ENCODE measurements around the gene AADAT. TPM values are rescaled to one million over a fixed set of nuclear protein-coding genes. Genes with fewer than 3 reads are reported as not detected.

Gene AADAT
- polyA plus RNA-seq, 2 of the 4 experiments (the other 2 are of a cell fraction), result 8.8 to 23.2 TPM

GRCh38 chr4:170138580-170139194, 48.9 kb upstream of the AADAT start:
- FAIRE-seq, result no peak

GRCh38 chr4:170137927-170138326, 48.2 kb upstream of the AADAT start:
- no peaks in the 10 kb centered on the region for H3K4me1 ChIP-seq
- FAIRE-seq (no peak), ATAC-seq (no peak), DNase-seq (ENCODE audit: low read depth in 1 of 2, low spot score in 1 of 2) (no peak)
- WGBS (ENCODE audit: missing lambda C conversion rate), result 17% methylated on average over 3 of the region's 3 CpGs
- TF ChIP-seq POLR2AphosphoS2 (conservative IDR thresholded peaks at IDR 0.05; ENCODE audit: low read length) (no peak), HOXA7 (CRISPR knock-in tag; IDR thresholded peaks at IDR 0.05) (no peak)
- H3K27ac ChIP-seq, result no peak overlapping the region
- POLR2A ChIA-PET, result interaction anchor here (0.6 kb wide), 1 partner anchor 415 kb away, joined by 4 read pairs; no protein-coding TSS in a partner anchor
- no peak overlapping the region for H3K4me3 ChIP-seq
- CTCF ChIA-PET, result interaction anchor here (0.9 to 2.2 kb wide), 4 partner anchors 15 to 124 kb away, joined by 3 to 9 read pairs (median 3); no protein-coding TSS in a partner anchor
- H3K9me3 ChIP-seq, result no peaks in the 10 kb centered on the region; the same call in 2 of the 3 replicates
- H3K4me2 ChIP-seq, result no peak overlapping the region

More at GRCh38 chr4:170138580-170139194, 48.9 kb upstream of the AADAT start:
- WGBS (ENCODE audit: missing lambda C conversion rate), result 5% methylated on average over 15 of the region's 15 CpGs
- ChIA-PET POLR2A (no interaction called here), CTCF (interaction anchor here (0.9 to 1.2 kb wide), 3 partner anchors 14 to 123 kb away, joined by 3 read pairs; no protein-coding TSS in a partner anchor)
- DNase-seq (ENCODE audit: low read depth in 1 of 2, low spot score in 1 of 2) (peak; percentile 40 to 66), ATAC-seq (peak; percentile 87 to 92)
- no peaks in the 10 kb centered on the region for H3K9me3 ChIP-seq
- peak overlapping the region; percentile 43; the same call in 2 of the 3 replicates for H3K4me2 ChIP-seq
- H3K27ac ChIP-seq, result no peak overlapping the region
- TF ChIP-seq TFCP2L1 (CRISPR knock-in tag; IDR thresholded peaks at IDR 0.05), result no peak
- peak; percentile 70 for TF ChIP-seq CTCF (IDR thresholded peaks at IDR 0.05)
- TF ChIP-seq SMC3 (IDR thresholded peaks at IDR 0.05), result peak; percentile 53
- peak; percentile 75 to 77 for TF ChIP-seq RAD21 (conservative IDR thresholded peaks at IDR 0.05 in 1 of 2, IDR thresholded peaks at IDR 0.05 in 1 of 2)
- H3K4me1 ChIP-seq, result no peaks in the 10 kb centered on the region
- no peak overlapping the region for H3K4me3 ChIP-seq

GRCh38 chr4:170137466-170137865, 47.7 kb upstream of the AADAT start:
- CTCF ChIA-PET, result interaction anchor here (1.0 to 2.2 kb wide), 3 partner anchors 15 to 122 kb away, joined by 3 to 9 read pairs (median 3); no protein-coding TSS in a partner anchor

More at GRCh38 chr4:170137466-170137865, 47.7 kb upstream of the AADAT start:
- Histone ChIP-seq H3K4me1 (no peaks in the 10 kb centered on the region), H3K27ac (no peak overlapping the region), H3K4me3 (no peak overlapping the region), H3K4me2 (no peak overlapping the region), H3K9me3 (peaks cover 2% of the 10 kb centered on the region; the same call in 1 of the 3 replicates)
- DNase-seq (ENCODE audit: low read depth in 1 of 2, low spot score in 1 of 2), result no peak
- ATAC-seq, result no peak
- WGBS (ENCODE audit: missing lambda C conversion rate), result 34% methylated on average over 5 of the region's 5 CpGs
- POLR2A ChIA-PET, result interaction anchor here (0.6 kb wide), 1 partner anchor 414 kb away, joined by 4 read pairs; no protein-coding TSS in a partner anchor
- TF ChIP-seq FOSB (CRISPR knock-in tag; IDR thresholded peaks at IDR 0.05) (no peak), ESRRA (IDR thresholded peaks at IDR 0.05; ENCODE audit: borderline replicate concordance, low read length) (no peak), KDM1A (IDR thresholded peaks at IDR 0.05; ENCODE audit: low read depth) (no peak), HEYL (CRISPR knock-in tag; IDR thresholded peaks at IDR 0.05) (no peak), ZSCAN20 (CRISPR knock-in tag; IDR thresholded peaks at IDR 0.05) (no peak), PHF8 (IDR thresholded peaks at IDR 0.05; ENCODE audit: borderline replicate concordance, low read depth) (no peak), MAFK (IDR thresholded peaks at IDR 0.05; ENCODE audit: partially characterized antibody) (no peak), HES2 (IDR thresholded peaks at IDR 0.05) (no peak), HOXB5 (CRISPR knock-in tag; IDR thresholded peaks at IDR 0.05) (no peak), EHF (CRISPR knock-in tag; IDR thresholded peaks at IDR 0.05) (no peak), ELK1 (IDR thresholded peaks at IDR 0.05; ENCODE audit: low read depth, low read length) (no peak), ZNF302 (CRISPR knock-in tag; IDR thresholded peaks at IDR 0.05) (no peak), TP53 (CRISPR knock-in tag; IDR thresholded peaks at IDR 0.05) (no peak), E2F6 (IDR thresholded peaks at IDR 0.05; ENCODE audit: borderline replicate concordance, low read depth) (no peak), POLR2A (IDR thresholded peaks at IDR 0.05; ENCODE audit: low read length) (no peak), RAD21 (conservative IDR thresholded peaks at IDR 0.05 in 1 of 2, IDR thresholded peaks at IDR 0.05 in 1 of 2) (no peak), FOXS1 (CRISPR knock-in tag; IDR thresholded peaks at IDR 0.05) (no peak), SREBF2 (IDR thresholded peaks at IDR 0.05) (no peak), JUNB (IDR thresholded peaks at IDR 0.05) (no peak)
- no peak for FAIRE-seq
